ENCODE measurements around the gene LSM3.

The LSM3 gene

GRCh38 chr3:14131134-14131533 lies 47.5 kb upstream of the LSM3 start:
- H4K91ac ChIP-seq (ENCODE audit: low read length): no peak overlapping the region
- no peaks in the 10 kb centered on the region for H3K27me3 ChIP-seq (ENCODE audit: control insufficient read depth in 1 of 2, insufficient read depth in 1 of 2, low read length in 2 of 2)
- H3K9ac ChIP-seq (ENCODE audit: low read length): no peak overlapping the region
- H2AFZ ChIP-seq (ENCODE audit: low read depth, low read length): no peak overlapping the region
- no peak overlapping the region for H2BK12ac ChIP-seq (ENCODE audit: low read length in 2 of 2)
- no peak overlapping the region for H3K23ac ChIP-seq (ENCODE audit: low read length in 2 of 2)
- H3K18ac ChIP-seq (ENCODE audit: low read depth in 1 of 2, low read length in 2 of 2): no peak overlapping the region
- no peak overlapping the region for H2AK5ac ChIP-seq (ENCODE audit: low read length, severe bottlenecking)
- H2BK15ac ChIP-seq (ENCODE audit: low read depth, poor library complexity, severe bottlenecking): no peak overlapping the region
- no peak overlapping the region for H3K14ac ChIP-seq (ENCODE audit: low read length in 2 of 2)
- WGBS: 98% methylated on average over 5 of the region's 5 CpGs
- H3K4ac ChIP-seq (ENCODE audit: low read depth in 1 of 2, low read length in 2 of 2): no peak overlapping the region
- no peak overlapping the region for H4K8ac ChIP-seq (ENCODE audit: low read length)
- no peak overlapping the region for H3K4me3 ChIP-seq (ENCODE audit: insufficient read depth in 1 of 2, low read depth in 1 of 2, low read length in 2 of 2)
- H2BK120ac ChIP-seq (ENCODE audit: low read depth, low read length): no peak overlapping the region
- DNase-seq: no peak
- no peak overlapping the region for H3K4me2 ChIP-seq (ENCODE audit: low read length, poor library complexity, severe bottlenecking)
- H3K36me3 ChIP-seq (ENCODE audit: control insufficient read depth in 1 of 2, insufficient read depth in 2 of 2, low read depth in 1 of 2, low read length in 2 of 2): peaks cover 80 to 93% of the 10 kb centered on the region in 2 experiments
- H2BK5ac ChIP-seq (ENCODE audit: low read depth, low read length, poor library complexity, severe bottlenecking): no peak overlapping the region
- no peaks in the 10 kb centered on the region for H3K9me3 ChIP-seq (ENCODE audit: control insufficient read depth, low read length)
- H3K79me1 ChIP-seq (replicated peaks; ENCODE audit: low read length, poor library complexity, severe bottlenecking): peaks cover 59% of the 10 kb centered on the region
- H3K27ac ChIP-seq (ENCODE audit: low read length, poor library complexity, severe bottlenecking): no peak overlapping the region
- peaks cover 11% of the 10 kb centered on the region for H3K4me1 ChIP-seq (ENCODE audit: control insufficient read depth, insufficient read depth, low read depth, low read length)

- no peaks in the 10 kb centered on the region for H3K9me3 ChIP-seq (ENCODE audit: control insufficient read depth, low read length)
- H2AFZ ChIP-seq (ENCODE audit: low read depth, low read length): no peak overlapping the region
- WGBS: 95% methylated on average over 8 of the region's 8 CpGs
- no peak for DNase-seq
- H3K27me3 ChIP-seq (ENCODE audit: control insufficient read depth in 1 of 2, insufficient read depth in 1 of 2, low read length in 2 of 2): no peaks in the 10 kb centered on the region
- no peak overlapping the region for H4K8ac ChIP-seq (ENCODE audit: low read length)
- H2BK120ac ChIP-seq (ENCODE audit: low read depth, low read length): no peak overlapping the region
- peaks cover 61% of the 10 kb centered on the region for H3K79me1 ChIP-seq (replicated peaks; ENCODE audit: low read length, poor library complexity, severe bottlenecking)
- no peak overlapping the region for H3K4me3 ChIP-seq (ENCODE audit: insufficient read depth in 1 of 2, low read depth in 1 of 2, low read length in 2 of 2)
- no peak overlapping the region for H3K14ac ChIP-seq (ENCODE audit: low read length in 2 of 2)
- no peak overlapping the region for H3K27ac ChIP-seq (ENCODE audit: low read length, poor library complexity, severe bottlenecking)
- H3K4ac ChIP-seq (ENCODE audit: low read depth in 1 of 2, low read length in 2 of 2): no peak overlapping the region
- no peak overlapping the region for H2AK5ac ChIP-seq (ENCODE audit: low read length, severe bottlenecking)
- H3K9ac ChIP-seq (ENCODE audit: low read length): no peak overlapping the region
- no peak overlapping the region for H2BK5ac ChIP-seq (ENCODE audit: low read depth, low read length, poor library complexity, severe bottlenecking)
- no peak overlapping the region for H2BK15ac ChIP-seq (ENCODE audit: low read depth, poor library complexity, severe bottlenecking)
- H3K23ac ChIP-seq (ENCODE audit: low read length in 2 of 2): no peak overlapping the region
- H3K4me1 ChIP-seq (ENCODE audit: control insufficient read depth, insufficient read depth, low read depth, low read length): peaks cover 6% of the 10 kb centered on the region
- peaks cover 90 to 98% of the 10 kb centered on the region in 2 experiments for H3K36me3 ChIP-seq (ENCODE audit: control insufficient read depth in 1 of 2, insufficient read depth in 2 of 2, low read depth in 1 of 2, low read length in 2 of 2)
- no peak overlapping the region for H3K18ac ChIP-seq (ENCODE audit: low read depth in 1 of 2, low read length in 2 of 2)
- H3K4me2 ChIP-seq (ENCODE audit: low read length, poor library complexity, severe bottlenecking): no peak overlapping the region
- no peak overlapping the region for H2BK12ac ChIP-seq (ENCODE audit: low read length in 2 of 2)
- no peak overlapping the region for H4K91ac ChIP-seq (ENCODE audit: low read length)
Measured at GRCh38 chr3:14132120-14132519, 46.5 kb upstream of the LSM3 start.

- Histone ChIP-seq H3K4me2 (ENCODE audit: low read length, poor library complexity, severe bottlenecking) (no peak overlapping the region), H3K23ac (ENCODE audit: low read length in 2 of 2) (no peak overlapping the region), H3K14ac (ENCODE audit: low read length in 2 of 2) (no peak overlapping the region), H3K9me3 (ENCODE audit: control insufficient read depth, low read length) (no peaks in the 10 kb centered on the region), H3K4me3 (ENCODE audit: insufficient read depth in 1 of 2, low read depth in 1 of 2, low read length in 2 of 2) (no peak overlapping the region), H3K18ac (ENCODE audit: low read depth in 1 of 2, low read length in 2 of 2) (no peak overlapping the region), H3K36me3 (ENCODE audit: control insufficient read depth in 1 of 2, insufficient read depth in 2 of 2, low read depth in 1 of 2, low read length in 2 of 2) (peaks cover 89 to 96% of the 10 kb centered on the region in 2 experiments), H4K91ac (ENCODE audit: low read length) (no peak overlapping the region), H3K27ac (ENCODE audit: low read length, poor library complexity, severe bottlenecking) (no peak overlapping the region), H3K4me1 (ENCODE audit: control insufficient read depth, insufficient read depth, low read depth, low read length) (peaks cover 6% of the 10 kb centered on the region), H2AFZ (ENCODE audit: low read depth, low read length) (no peak overlapping the region), H2BK5ac (ENCODE audit: low read depth, low read length, poor library complexity, severe bottlenecking) (no peak overlapping the region), H2BK12ac (ENCODE audit: low read length in 2 of 2) (no peak overlapping the region), H2AK5ac (ENCODE audit: low read length, severe bottlenecking) (no peak overlapping the region), H3K27me3 (ENCODE audit: control insufficient read depth in 1 of 2, insufficient read depth in 1 of 2, low read length in 2 of 2) (no peaks in the 10 kb centered on the region), H3K9ac (ENCODE audit: low read length) (no peak overlapping the region), H2BK120ac (ENCODE audit: low read depth, low read length) (no peak overlapping the region), H4K8ac (ENCODE audit: low read length) (no peak overlapping the region), H3K79me1 (replicated peaks; ENCODE audit: low read length, poor library complexity, severe bottlenecking) (peaks cover 61% of the 10 kb centered on the region), H3K4ac (ENCODE audit: low read depth in 1 of 2, low read length in 2 of 2) (no peak overlapping the region), H2BK15ac (ENCODE audit: low read depth, poor library complexity, severe bottlenecking) (no peak overlapping the region)
- 95% methylated on average over 6 of the region's 6 CpGs for WGBS
- DNase-seq: no peak
Measured at GRCh38 chr3:14132689-14133088, 45.9 kb upstream of the LSM3 start.

GRCh38 chr3:14133188-14133800 lies 45.3 kb upstream of the LSM3 start:
- peaks cover 58% of the 10 kb centered on the region for H3K79me1 ChIP-seq (replicated peaks; ENCODE audit: low read length, poor library complexity, severe bottlenecking)

More at GRCh38 chr3:14133188-14133800, 45.3 kb upstream of the LSM3 start:
- no peak overlapping the region for H3K23ac ChIP-seq (ENCODE audit: low read length in 2 of 2)
- H3K4me1 ChIP-seq (ENCODE audit: control insufficient read depth, insufficient read depth, low read depth, low read length): peaks cover 6% of the 10 kb centered on the region
- H2BK15ac ChIP-seq (ENCODE audit: low read depth, poor library complexity, severe bottlenecking): no peak overlapping the region
- no peak overlapping the region for H3K27ac ChIP-seq (ENCODE audit: low read length, poor library complexity, severe bottlenecking)
- H3K4ac ChIP-seq (ENCODE audit: low read depth in 1 of 2, low read length in 2 of 2): no peak overlapping the region
- H3K14ac ChIP-seq (ENCODE audit: low read length in 2 of 2): no peak overlapping the region
- H3K36me3 ChIP-seq (ENCODE audit: control insufficient read depth in 1 of 2, insufficient read depth in 2 of 2, low read depth in 1 of 2, low read length in 2 of 2): peaks cover 87 to 96% of the 10 kb centered on the region in 2 experiments
- no peak for DNase-seq
- H3K18ac ChIP-seq (ENCODE audit: low read depth in 1 of 2, low read length in 2 of 2): no peak overlapping the region
- H3K9ac ChIP-seq (ENCODE audit: low read length): no peak overlapping the region
- no peak overlapping the region for H4K8ac ChIP-seq (ENCODE audit: low read length)
- H3K27me3 ChIP-seq (ENCODE audit: control insufficient read depth in 1 of 2, insufficient read depth in 1 of 2, low read length in 2 of 2): no peaks in the 10 kb centered on the region
- no peak overlapping the region for H2AFZ ChIP-seq (ENCODE audit: low read depth, low read length)
- no peak overlapping the region for H2BK12ac ChIP-seq (ENCODE audit: low read length in 2 of 2)
- no peak overlapping the region for H3K4me3 ChIP-seq (ENCODE audit: insufficient read depth in 1 of 2, low read depth in 1 of 2, low read length in 2 of 2)
- H3K4me2 ChIP-seq (ENCODE audit: low read length, poor library complexity, severe bottlenecking): no peak overlapping the region
- H2BK120ac ChIP-seq (ENCODE audit: low read depth, low read length): no peak overlapping the region
- no peak overlapping the region for H2AK5ac ChIP-seq (ENCODE audit: low read length, severe bottlenecking)
- H4K91ac ChIP-seq (ENCODE audit: low read length): no peak overlapping the region
- H2BK5ac ChIP-seq (ENCODE audit: low read depth, low read length, poor library complexity, severe bottlenecking): no peak overlapping the region
- 96% methylated on average over 10 of the region's 10 CpGs for WGBS
- H3K9me3 ChIP-seq (ENCODE audit: control insufficient read depth, low read length): no peaks in the 10 kb centered on the region
